ENCODE data around the gene MARCKSL1. TPM values are rescaled to one million over a fixed set of nuclear protein-coding genes. Genes with fewer than 3 reads are reported as not detected.
"Not testable (repeated sequence)": the region's sequence is repeated elsewhere in the genome, so short reads cannot be mapped to it uniquely, and the experiment has no call there.

The MARCKSL1 gene
- total and polyA plus RNA-seq, 3 donors from 2014 or later, result 288 to 326 (median 312) TPM

DNA sequence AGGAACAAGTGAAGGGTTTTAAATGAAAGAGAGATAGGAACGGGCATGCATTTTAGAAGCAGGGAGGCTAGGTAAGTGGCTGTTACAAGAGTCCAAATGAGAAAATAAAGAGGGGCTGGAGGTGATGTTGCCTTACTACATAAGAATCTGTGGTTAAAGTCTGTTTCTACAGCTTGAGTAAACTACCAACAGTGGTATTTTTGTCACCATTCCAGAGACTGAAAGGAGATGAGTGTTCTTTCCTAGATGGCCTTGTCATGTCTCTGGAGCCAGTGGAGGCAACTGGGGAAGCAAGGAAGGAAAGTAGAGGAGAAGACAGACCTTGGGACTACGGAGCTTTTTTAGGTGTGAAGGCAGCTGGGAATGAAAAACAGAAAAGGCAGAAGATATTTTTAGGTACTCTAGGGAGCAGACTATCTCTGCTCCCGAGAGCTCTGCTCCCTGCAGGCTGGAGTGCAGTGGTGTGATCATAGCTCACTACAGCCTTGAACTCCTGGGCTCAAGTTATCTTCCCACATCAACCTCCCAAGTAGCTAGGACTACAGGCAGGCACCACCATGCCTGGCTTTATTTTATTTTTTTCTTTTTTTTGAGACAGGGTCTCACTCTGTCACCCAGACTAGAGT, 31.9 kb downstream of the MARCKSL1 start:
- Histone ChIP-seq H3K36me3 (ENCODE audit: low read depth, missing control alignments) (peaks cover 3% of the 10 kb centered on the region), H3K4me3 (no peak overlapping the region), H3K27ac (no peak overlapping the region), H3K9me3 (no peaks in the 10 kb centered on the region), H3K27me3 (no peaks in the 10 kb centered on the region), H3K4me1 (peaks cover 11% of the 10 kb centered on the region)
- TF ChIP-seq, protein P1, sequence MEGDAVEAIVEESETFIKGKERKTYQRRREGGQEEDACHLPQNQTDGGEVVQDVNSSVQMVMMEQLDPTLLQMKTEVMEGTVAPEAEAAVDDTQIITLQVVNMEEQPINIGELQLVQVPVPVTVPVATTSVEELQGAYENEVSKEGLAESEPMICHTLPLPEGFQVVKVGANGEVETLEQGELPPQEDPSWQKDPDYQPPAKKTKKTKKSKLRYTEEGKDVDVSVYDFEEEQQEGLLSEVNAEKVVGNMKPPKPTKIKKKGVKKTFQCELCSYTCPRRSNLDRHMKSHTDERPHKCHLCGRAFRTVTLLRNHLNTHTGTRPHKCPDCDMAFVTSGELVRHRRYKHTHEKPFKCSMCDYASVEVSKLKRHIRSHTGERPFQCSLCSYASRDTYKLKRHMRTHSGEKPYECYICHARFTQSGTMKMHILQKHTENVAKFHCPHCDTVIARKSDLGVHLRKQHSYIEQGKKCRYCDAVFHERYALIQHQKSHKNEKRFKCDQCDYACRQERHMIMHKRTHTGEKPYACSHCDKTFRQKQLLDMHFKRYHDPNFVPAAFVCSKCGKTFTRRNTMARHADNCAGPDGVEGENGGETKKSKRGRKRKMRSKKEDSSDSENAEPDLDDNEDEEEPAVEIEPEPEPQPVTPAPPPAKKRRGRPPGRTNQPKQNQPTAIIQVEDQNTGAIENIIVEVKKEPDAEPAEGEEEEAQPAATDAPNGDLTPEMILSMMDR (IDR thresholded peaks at IDR 0.05), result no peak
- no peak for TF ChIP-seq POLR2A (IDR thresholded peaks at IDR 0.05)
- DNase-seq, result no peak
- 67 to 69% methylated on average over 3 of the region's 3 CpGs for WGBS, 2 donors
- intact Hi-C loops (cut with DNase I; ENCODE audit: low total_unique reads), result no loop called here

DNA sequence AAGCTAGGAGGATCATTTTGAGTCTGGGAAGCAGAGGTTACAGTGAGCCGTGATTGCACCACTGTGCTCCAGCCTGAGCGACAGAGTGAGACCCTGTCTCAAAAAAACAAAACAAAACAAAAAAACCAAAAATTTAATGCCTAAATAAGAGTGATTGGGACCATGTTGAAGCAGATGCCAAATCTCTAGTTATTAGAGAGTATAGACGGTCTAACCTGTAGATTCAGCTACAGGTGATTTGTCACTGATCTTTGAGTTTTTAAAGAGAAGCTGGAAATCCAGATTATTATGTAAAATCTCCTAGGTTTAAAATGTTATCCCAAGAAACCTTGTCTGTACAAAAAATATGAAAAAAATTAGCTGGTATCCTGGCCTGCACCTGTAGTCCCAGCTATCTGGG, 32.7 kb downstream of the MARCKSL1 start:
- no peak overlapping the region for H3K27ac ChIP-seq
- intact Hi-C loops (cut with DNase I; ENCODE audit: low total_unique reads), result no loop called here
- no peak overlapping the region for H3K4me3 ChIP-seq
- WGBS, 2 donors, result 84 to 94% methylated on average over 3 of the region's 3 CpGs
- DNase-seq, result no peak
- TF ChIP-seq POLR2A (IDR thresholded peaks at IDR 0.05), result no peak
- TF ChIP-seq, protein P1 (IDR thresholded peaks at IDR 0.05), result no peak
- H3K36me3 ChIP-seq (ENCODE audit: low read depth, missing control alignments), result peaks cover 3% of the 10 kb centered on the region
- H3K9me3 ChIP-seq, result no peaks in the 10 kb centered on the region
- H3K4me1 ChIP-seq, result peaks cover 6% of the 10 kb centered on the region
- no peaks in the 10 kb centered on the region for H3K27me3 ChIP-seq

DNA sequence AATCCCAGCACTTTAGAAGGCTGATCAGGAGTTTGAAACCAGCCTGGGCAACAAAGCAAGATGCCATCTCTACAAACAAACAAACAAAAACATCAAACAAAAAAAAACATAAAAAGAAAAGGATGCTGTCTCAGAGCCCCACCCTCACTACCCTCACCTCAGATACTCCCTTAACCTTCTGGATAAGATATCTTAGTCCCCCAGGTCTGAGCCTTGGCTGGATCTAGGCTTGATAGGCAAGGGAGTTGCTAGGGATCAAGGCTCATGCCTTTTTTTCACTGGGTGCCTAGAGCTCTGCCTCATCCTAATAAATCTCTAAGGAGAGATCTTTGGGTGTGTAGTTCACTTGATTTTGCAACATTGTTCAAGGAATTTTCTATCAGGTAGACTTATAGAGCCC, 36.7 kb downstream of the MARCKSL1 start:
- Histone ChIP-seq H3K9me3 (no peaks in the 10 kb centered on the region), H3K4me3 (no peak overlapping the region), H3K36me3 (ENCODE audit: low read depth, missing control alignments) (peaks cover 3% of the 10 kb centered on the region), H3K4me1 (peaks cover 6% of the 10 kb centered on the region), H3K27me3 (no peaks in the 10 kb centered on the region), H3K27ac (no peak overlapping the region)
- no peak for TF ChIP-seq POLR2A (IDR thresholded peaks at IDR 0.05)
- TF ChIP-seq, protein P1 (IDR thresholded peaks at IDR 0.05), result no peak
- DNase-seq, result no peak
- intact Hi-C loops (cut with DNase I; ENCODE audit: low total_unique reads), result no loop called here

DNA sequence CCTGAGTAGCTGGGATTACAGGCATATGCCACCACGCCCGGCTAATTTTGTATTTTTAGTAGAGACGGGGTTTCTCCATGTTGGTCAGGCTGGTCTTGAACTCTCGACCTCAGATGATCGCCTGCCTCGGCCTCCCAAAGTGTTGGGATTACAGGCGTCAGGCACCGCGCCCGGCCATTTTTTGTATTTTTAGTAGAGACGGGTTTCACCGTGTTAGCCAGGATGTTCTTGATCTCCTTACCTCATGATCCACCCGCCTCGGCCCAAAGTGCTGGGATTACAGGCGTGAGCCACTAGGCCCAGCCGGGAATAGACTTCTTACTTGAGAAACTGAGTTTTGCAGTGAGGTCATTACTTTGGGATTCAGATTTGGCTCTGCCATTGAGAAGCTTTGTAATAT, 37.8 kb downstream of the MARCKSL1 start:
- H3K36me3 ChIP-seq (ENCODE audit: low read depth, missing control alignments); H3K27ac ChIP-seq; H3K9me3 ChIP-seq; H3K27me3 ChIP-seq; H3K4me1 ChIP-seq; DNase-seq; intact Hi-C loops (cut with DNase I; ENCODE audit: low total_unique reads); H3K4me3 ChIP-seq: not testable (repeated sequence)
- 69 to 93% methylated on average over 16 of the region's 16 CpGs for WGBS, 2 donors

DNA sequence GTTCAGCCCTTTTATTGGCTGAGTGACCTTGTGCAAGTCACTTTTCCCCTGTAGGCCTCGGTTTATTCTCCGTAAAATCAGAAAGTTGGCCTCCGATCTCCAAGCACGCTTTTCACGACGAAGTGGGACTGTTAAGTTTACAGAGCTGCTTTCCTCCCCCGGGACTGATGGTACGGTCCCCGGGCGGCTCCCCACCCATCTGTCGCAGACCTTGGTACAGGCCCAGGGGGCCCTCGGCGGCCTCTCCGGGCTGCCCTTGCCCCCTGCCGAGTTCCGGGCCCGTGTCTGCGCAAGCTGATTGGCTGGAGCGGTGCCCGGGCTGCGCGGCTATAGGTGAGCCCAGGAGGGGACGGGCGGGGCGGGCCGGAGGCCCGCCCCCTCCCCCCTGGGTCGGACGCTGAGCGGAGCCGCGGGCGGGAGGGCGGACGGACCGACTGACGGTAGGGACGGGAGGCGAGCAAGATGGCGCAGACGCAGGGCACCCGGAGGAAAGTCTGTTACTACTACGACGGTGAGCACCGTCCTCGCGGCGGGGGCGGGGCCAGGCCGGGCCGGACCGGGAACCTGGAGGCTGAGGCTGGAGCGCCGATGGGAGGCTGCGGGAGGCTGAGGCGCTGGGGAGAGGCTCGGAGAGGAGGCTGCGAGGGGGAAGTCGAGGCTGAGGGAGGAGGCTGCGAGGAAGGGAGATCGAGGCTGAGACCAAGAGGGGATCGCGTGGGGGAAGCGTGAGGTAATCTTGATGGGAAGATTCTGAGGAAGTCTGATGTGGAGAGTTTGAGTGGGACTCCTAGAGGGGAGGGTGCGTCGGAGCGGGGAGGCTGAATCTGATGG, 44.1 kb downstream of the MARCKSL1 start, which contains the start of gene HDAC1:
Gene HDAC1 (plus strand): TSS at position 376 of the 831 bp plus-strand sequence. CDS start 87 bp downstream, at position 463.
- no peaks in the 10 kb centered on the region for H3K9me3 ChIP-seq
- no peaks in the 10 kb centered on the region for H3K27me3 ChIP-seq
- H3K27ac ChIP-seq, result peak within 1 kb of the TSS; percentile 89 to 90
- WGBS, 2 donors, result 1% methylated on average over 20 to 53 of the region's 67 CpGs
- H3K4me3 ChIP-seq, result peak within 1 kb of the TSS; percentile 96 to 98
- intact Hi-C loops (cut with DNase I; ENCODE audit: low total_unique reads), result no loop called here
- TF ChIP-seq POLR2A (IDR thresholded peaks at IDR 0.05), result no peak
- TF ChIP-seq, protein P1 (IDR thresholded peaks at IDR 0.05), result no peak
- no peaks in the 10 kb centered on the region for H3K4me1 ChIP-seq
- no peaks in the 10 kb centered on the region for H3K36me3 ChIP-seq (ENCODE audit: low read depth, missing control alignments)
- DNase-seq, result peak; percentile 98
